Thyroid gland (tissue), 4 donors: Measurements from ENCODE around the gene RFX2.

Experiments used
- POLR2A ChIP-seq, 2 donors: fragments of 450-650 bp; IDR thresholded peaks; one replicate each; pipeline ENCODE4 v1.6.1; 2017; ENCODE audit warnings: antibody characterized with exemption in 2 of 2, mild to moderate bottlenecking in 2 of 2, moderate library complexity in 1 of 2
- TF ChIP-seq, protein P1 (sequence below), 6 experiments: fragments of 200-600 bp in 3 of 6; fragments of 450-650 bp in 3 of 6; sonication (generic) in 3 of 6; IDR thresholded peaks; one replicate each; pipeline ENCODE4 v1.5.1; 2016 to 2019; ENCODE audit warnings: antibody characterized with exemption in 6 of 6, mild to moderate bottlenecking in 2 of 6, inconsistent platforms in 1 of 6, moderate library complexity in 1 of 6

DNA sequence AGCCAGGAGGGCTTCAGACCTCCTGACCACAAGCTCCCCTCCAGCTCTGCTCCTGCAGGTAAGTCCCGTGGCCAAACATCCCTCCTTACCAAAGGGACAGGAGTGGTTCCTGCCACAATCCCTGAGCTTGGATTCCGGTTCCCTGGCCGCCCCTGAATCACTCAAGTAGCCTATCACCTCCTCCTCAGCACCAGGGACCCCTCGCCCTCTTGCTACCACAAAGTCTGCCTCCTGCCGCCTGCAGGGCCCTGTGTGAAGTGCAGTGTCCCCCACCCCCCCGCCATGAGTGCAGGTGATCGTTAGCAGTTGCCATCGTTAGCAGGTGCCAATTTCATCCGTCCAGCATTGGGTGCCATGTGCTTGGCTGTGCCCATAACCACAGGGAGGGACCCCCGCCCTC is 91.5 kb downstream of the RFX2 start:
- TF ChIP-seq, protein P1, sequence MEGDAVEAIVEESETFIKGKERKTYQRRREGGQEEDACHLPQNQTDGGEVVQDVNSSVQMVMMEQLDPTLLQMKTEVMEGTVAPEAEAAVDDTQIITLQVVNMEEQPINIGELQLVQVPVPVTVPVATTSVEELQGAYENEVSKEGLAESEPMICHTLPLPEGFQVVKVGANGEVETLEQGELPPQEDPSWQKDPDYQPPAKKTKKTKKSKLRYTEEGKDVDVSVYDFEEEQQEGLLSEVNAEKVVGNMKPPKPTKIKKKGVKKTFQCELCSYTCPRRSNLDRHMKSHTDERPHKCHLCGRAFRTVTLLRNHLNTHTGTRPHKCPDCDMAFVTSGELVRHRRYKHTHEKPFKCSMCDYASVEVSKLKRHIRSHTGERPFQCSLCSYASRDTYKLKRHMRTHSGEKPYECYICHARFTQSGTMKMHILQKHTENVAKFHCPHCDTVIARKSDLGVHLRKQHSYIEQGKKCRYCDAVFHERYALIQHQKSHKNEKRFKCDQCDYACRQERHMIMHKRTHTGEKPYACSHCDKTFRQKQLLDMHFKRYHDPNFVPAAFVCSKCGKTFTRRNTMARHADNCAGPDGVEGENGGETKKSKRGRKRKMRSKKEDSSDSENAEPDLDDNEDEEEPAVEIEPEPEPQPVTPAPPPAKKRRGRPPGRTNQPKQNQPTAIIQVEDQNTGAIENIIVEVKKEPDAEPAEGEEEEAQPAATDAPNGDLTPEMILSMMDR (IDR thresholded peaks at IDR 0.05) = no peak
- TF ChIP-seq POLR2A (IDR thresholded peaks at IDR 0.05) = no peak
